Cardiac muscle cell (in vitro differentiated cells and primary cell): ENCODE data around the gene POTEI. TPM values are rescaled to one million over a fixed set of nuclear protein-coding genes. Genes with fewer than 3 reads are reported as not detected.
"Not testable (repeated sequence)": the region's sequence is repeated elsewhere in the genome, so short reads cannot be mapped to it uniquely, and the experiment has no call there.

Source experiments
- DNase-seq, 2 donors: peaks; one replicate each; pipeline versions ENCODE4 v3.0.0 to v3.0.0-alpha.2; 2010 to 2017; ENCODE audit warnings: low read depth in 1 of 2, low spot score in 1 of 2
- H3K27ac ChIP-seq: fragments of 200-600 bp; sonication (generic); 2 replicates; pipeline ENCODE4 v1.5.1; 2016
- H3K27me3 ChIP-seq: fragments of 200-600 bp; sonication (generic); 2 replicates; pipeline ENCODE4 v1.6.0; 2016; ENCODE audit warnings: control low read depth
- H3K36me3 ChIP-seq: fragments of 200-600 bp; sonication (generic); 2 replicates; pipeline ENCODE4 v1.5.1; 2016; ENCODE audit warnings: control low read depth
- H3K4me1 ChIP-seq: fragments of 200-600 bp; sonication (generic); 2 replicates; pipeline ENCODE4 v1.8.1; 2017; ENCODE audit warnings: low read depth, mild to moderate bottlenecking, mixed run types
- H3K4me3 ChIP-seq: fragments of 200-600 bp; sonication (generic); 2 replicates; pipeline ENCODE4 v1.5.1; 2016; ENCODE audit warnings: mild to moderate bottlenecking
- H3K9me3 ChIP-seq: fragments of 200-600 bp; sonication (generic); 2 replicates; pipeline ENCODE4 v1.5.1; 2017; ENCODE audit warnings: low read depth, mild to moderate bottlenecking, control low read depth
- polyA plus RNA-seq: library from polyadenylated mRNA; unstranded; fragments of >200 nt; fragmentation: Nextera tagmentation; extraction: Ambion mirVana; gene quantifications from 2 replicates; pipeline ENCODE4 v1.2.1, GENCODE V29; 2016
- total RNA-seq: library from RNA; depleted of rRNA; stranded (reverse); fragments of >200 nt; gene quantifications from 2 replicates; pipeline ENCODE4 v1.2.3, GENCODE V29; 2016

The POTEI gene
- total and polyA plus RNA-seq, 2 experiments from 2014 or later: 2.0 to 2.4 TPM

- not testable (repeated sequence) for H3K4me1 ChIP-seq, H3K9me3 ChIP-seq, DNase-seq, H3K27ac ChIP-seq, H3K27me3 ChIP-seq, H3K4me3 ChIP-seq, H3K36me3 ChIP-seq
These were observed 18.3 kb upstream of the POTEI start for GRCh38 chr2:130527365-130527967.

- not testable (repeated sequence) for H3K4me1 ChIP-seq, DNase-seq, H3K27me3 ChIP-seq, H3K4me3 ChIP-seq, H3K9me3 ChIP-seq, H3K27ac ChIP-seq, H3K36me3 ChIP-seq
These were observed 13.3 kb upstream of the POTEI start for GRCh38 chr2:130522390-130522789.

- H3K9me3 ChIP-seq, H3K4me1 ChIP-seq, H3K4me3 ChIP-seq, DNase-seq, H3K36me3 ChIP-seq, H3K27me3 ChIP-seq, H3K27ac ChIP-seq: not testable (repeated sequence)
These were observed 11.9 kb upstream of the POTEI start, which contains the start of gene CFC1B for GRCh38 chr2:130520992-130521391. Gene CFC1B, plus strand, starts transcription at chr2:130521222. Its CDS starts 263 bp downstream, at chr2:130521485.

GRCh38 chr2:130518516-130519106, 9.5 kb upstream of the POTEI start:
- H3K27me3 ChIP-seq, H3K4me3 ChIP-seq, H3K9me3 ChIP-seq, H3K4me1 ChIP-seq, DNase-seq, H3K27ac ChIP-seq, H3K36me3 ChIP-seq: not testable (repeated sequence)

- H3K27me3 ChIP-seq, H3K4me3 ChIP-seq, H3K36me3 ChIP-seq, H3K9me3 ChIP-seq, H3K4me1 ChIP-seq, DNase-seq, H3K27ac ChIP-seq: not testable (repeated sequence)
These were observed 2.8 kb upstream of the POTEI start for GRCh38 chr2:130511747-130512451.

- DNase-seq, H3K27ac ChIP-seq, H3K4me1 ChIP-seq, H3K27me3 ChIP-seq, H3K9me3 ChIP-seq, H3K4me3 ChIP-seq, H3K36me3 ChIP-seq: not testable (repeated sequence)
These were observed 1.9 kb upstream of the POTEI start for GRCh38 chr2:130510807-130511746.

- H3K36me3 ChIP-seq, H3K4me1 ChIP-seq, H3K27ac ChIP-seq, H3K4me3 ChIP-seq, DNase-seq, H3K27me3 ChIP-seq, H3K9me3 ChIP-seq: not testable (repeated sequence)
These were observed 18.1 kb downstream of the POTEI start for GRCh38 chr2:130491073-130491472.

- DNase-seq, H3K27me3 ChIP-seq, H3K27ac ChIP-seq, H3K36me3 ChIP-seq, H3K4me3 ChIP-seq, H3K4me1 ChIP-seq, H3K9me3 ChIP-seq: not testable (repeated sequence)
These were observed 53.7 kb downstream of the POTEI start for GRCh38 chr2:130455413-130455812.

GRCh38 chr2:130454712-130455083, 54.4 kb downstream of the POTEI start:
- H3K27ac ChIP-seq, DNase-seq, H3K4me3 ChIP-seq, H3K36me3 ChIP-seq, H3K9me3 ChIP-seq, H3K27me3 ChIP-seq, H3K4me1 ChIP-seq: not testable (repeated sequence)

GRCh38 chr2:130453955-130454711, 55.0 kb downstream of the POTEI start:
- H3K27me3 ChIP-seq, H3K9me3 ChIP-seq, H3K27ac ChIP-seq, DNase-seq, H3K36me3 ChIP-seq, H3K4me3 ChIP-seq, H3K4me1 ChIP-seq: not testable (repeated sequence)

GRCh38 chr2:130452897-130453296, 56.2 kb downstream of the POTEI start:
- not testable (repeated sequence) for H3K9me3 ChIP-seq, DNase-seq, H3K4me1 ChIP-seq, H3K36me3 ChIP-seq, H3K27me3 ChIP-seq, H3K27ac ChIP-seq, H3K4me3 ChIP-seq

- not testable (repeated sequence) for H3K4me1 ChIP-seq, DNase-seq, H3K27me3 ChIP-seq, H3K27ac ChIP-seq, H3K4me3 ChIP-seq, H3K36me3 ChIP-seq, H3K9me3 ChIP-seq
These were observed 57.3 kb downstream of the POTEI start for GRCh38 chr2:130451823-130452222.

GRCh38 chr2:130451278-130451677, 57.9 kb downstream of the POTEI start:
- H3K4me1 ChIP-seq, H3K27me3 ChIP-seq, H3K36me3 ChIP-seq, H3K9me3 ChIP-seq, H3K27ac ChIP-seq, DNase-seq, H3K4me3 ChIP-seq: not testable (repeated sequence)
